Fibroblast of skin of left quadriceps (primary cell): Measurements from ENCODE around the gene BDH1.

Source experiments
- DNase-seq, 2 experiments: peaks; one replicate each; pipeline ENCODE4 v3.0.0-alpha.2; 2013; ENCODE audit warnings: low read depth in 2 of 2

The BDH1 gene

GRCh38 chr3:197460639-197461038 is 95.1 kb downstream of the BDH1 start:
- no peak for DNase-seq

DNA sequence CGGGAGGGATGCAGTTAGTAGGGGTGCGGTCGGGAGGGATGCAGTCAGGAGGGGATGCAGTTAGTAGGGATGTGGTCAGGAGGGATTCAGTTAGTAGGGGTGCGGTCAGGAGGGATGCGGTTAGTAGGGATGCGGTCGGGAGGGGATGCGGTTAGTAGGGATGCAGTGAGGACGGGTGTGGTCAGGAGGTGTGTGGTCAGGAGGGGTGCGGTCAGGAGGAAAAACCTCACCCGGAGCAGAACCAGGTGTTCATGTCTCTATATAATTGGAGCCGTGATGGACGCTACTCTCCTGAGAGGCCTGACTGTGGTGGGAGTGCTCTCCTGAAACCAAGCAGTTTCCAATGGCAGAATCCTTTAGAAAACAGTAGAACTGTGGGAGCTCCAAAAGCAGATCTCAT is 95.8 kb downstream of the BDH1 start:
- no peak for DNase-seq
